Liver (tissue), 3 donors: ENCODE results near the gene EXPH5.

Experiments used
- EGR1 ChIP-seq, 2 donors: IDR thresholded peaks; 2 replicates each; pipeline ENCODE4 v1.6.1; 2016 to 2018; ENCODE audit warnings: antibody characterized with exemption in 2 of 2, low read depth in 2 of 2
- MAX ChIP-seq: IDR thresholded peaks from 2 replicates; pipeline ENCODE4 v1.6.1; 2016; ENCODE audit warnings: antibody characterized with exemption
- SP1 ChIP-seq: IDR thresholded peaks from 2 replicates; pipeline ENCODE4 v1.6.1; 2018; ENCODE audit warnings: antibody characterized with exemption, mild to moderate bottlenecking
- TF ChIP-seq, protein P1 (sequence below): fragments of 150-350 bp; IDR thresholded peaks from 2 replicates; pipeline ENCODE4 v1.5.1; 2017; ENCODE audit warnings: improper control_type of control experiment, low read depth, low read length; ENCODE audit not compliant: missing input control
- TF ChIP-seq, protein P2 (sequence below): IDR thresholded peaks from 2 replicates; pipeline ENCODE4 v1.6.1; 2016; ENCODE audit warnings: antibody characterized with exemption
- donor health status: healthy.
- donor health status: healthy.

DNA sequence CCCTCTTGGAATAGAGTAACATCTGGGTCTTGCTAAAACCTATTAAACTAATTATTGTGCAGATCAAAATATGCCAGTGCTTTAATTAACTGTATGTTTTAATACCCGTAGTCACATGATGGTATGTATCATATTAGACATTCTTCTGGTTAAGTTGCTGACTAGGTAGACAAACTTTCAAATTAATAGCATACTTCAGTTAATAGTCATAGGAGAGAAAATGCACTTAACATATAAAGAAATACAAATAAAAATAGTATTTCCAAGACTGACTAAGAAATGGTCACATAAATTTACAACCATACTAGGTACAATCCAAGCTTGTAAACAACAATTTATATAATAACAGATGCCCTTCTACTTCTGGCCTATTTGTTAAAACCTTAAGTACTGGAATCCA is 7.6 kb upstream of the EXPH5 start:
- TF ChIP-seq, protein P1, sequence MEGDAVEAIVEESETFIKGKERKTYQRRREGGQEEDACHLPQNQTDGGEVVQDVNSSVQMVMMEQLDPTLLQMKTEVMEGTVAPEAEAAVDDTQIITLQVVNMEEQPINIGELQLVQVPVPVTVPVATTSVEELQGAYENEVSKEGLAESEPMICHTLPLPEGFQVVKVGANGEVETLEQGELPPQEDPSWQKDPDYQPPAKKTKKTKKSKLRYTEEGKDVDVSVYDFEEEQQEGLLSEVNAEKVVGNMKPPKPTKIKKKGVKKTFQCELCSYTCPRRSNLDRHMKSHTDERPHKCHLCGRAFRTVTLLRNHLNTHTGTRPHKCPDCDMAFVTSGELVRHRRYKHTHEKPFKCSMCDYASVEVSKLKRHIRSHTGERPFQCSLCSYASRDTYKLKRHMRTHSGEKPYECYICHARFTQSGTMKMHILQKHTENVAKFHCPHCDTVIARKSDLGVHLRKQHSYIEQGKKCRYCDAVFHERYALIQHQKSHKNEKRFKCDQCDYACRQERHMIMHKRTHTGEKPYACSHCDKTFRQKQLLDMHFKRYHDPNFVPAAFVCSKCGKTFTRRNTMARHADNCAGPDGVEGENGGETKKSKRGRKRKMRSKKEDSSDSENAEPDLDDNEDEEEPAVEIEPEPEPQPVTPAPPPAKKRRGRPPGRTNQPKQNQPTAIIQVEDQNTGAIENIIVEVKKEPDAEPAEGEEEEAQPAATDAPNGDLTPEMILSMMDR, result no peak
- TF ChIP-seq MAX (no peak), SP1 (no peak), EGR1 (IDR thresholded peaks at IDR 0.05; ENCODE audit: low read depth in 2 of 2) (no peak)
- TF ChIP-seq, protein P2, sequence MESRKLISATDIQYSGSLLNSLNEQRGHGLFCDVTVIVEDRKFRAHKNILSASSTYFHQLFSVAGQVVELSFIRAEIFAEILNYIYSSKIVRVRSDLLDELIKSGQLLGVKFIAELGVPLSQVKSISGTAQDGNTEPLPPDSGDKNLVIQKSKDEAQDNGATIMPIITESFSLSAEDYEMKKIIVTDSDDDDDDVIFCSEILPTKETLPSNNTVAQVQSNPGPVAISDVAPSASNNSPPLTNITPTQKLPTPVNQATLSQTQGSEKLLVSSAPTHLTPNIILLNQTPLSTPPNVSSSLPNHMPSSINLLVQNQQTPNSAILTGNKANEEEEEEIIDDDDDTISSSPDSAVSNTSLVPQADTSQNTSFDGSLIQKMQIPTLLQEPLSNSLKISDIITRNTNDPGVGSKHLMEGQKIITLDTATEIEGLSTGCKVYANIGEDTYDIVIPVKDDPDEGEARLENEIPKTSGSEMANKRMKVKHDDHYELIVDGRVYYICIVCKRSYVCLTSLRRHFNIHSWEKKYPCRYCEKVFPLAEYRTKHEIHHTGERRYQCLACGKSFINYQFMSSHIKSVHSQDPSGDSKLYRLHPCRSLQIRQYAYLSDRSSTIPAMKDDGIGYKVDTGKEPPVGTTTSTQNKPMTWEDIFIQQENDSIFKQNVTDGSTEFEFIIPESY, result no peak
